ENCODE data around the gene EMP3.

The EMP3 gene

GRCh38 chr19:48363810-48364597, 38.7 kb downstream of the EMP3 start, which contains the start of the genes SYNGR4 and TMEM143:
Gene SYNGR4, plus strand, starts transcription at chr19:48364367. Its CDS starts 1,476 bp downstream, at chr19:48365843.
Gene TMEM143, minus strand, starts transcription at chr19:48363940. Its CDS starts 20 bp downstream, at chr19:48363920.
- Histone ChIP-seq H2AFZ (ENCODE audit: low read length) (peak within 1 kb of the TSS; percentile 77), H3F3A (ENCODE audit: low read depth) (no peaks in the 10 kb centered on the region), H3K4me3 (ENCODE audit: low read length, poor library complexity, severe bottlenecking) (peak within 1 kb of the TSS; percentile 90), H3K27me3 (ENCODE audit: insufficient read depth, low read length, poor library complexity, severe bottlenecking) (no peaks in the 10 kb centered on the region), H3K9me2 (replicated peaks; ENCODE audit: low read depth, low read length) (no peaks in the 10 kb centered on the region), H3K9me3 (ENCODE audit: insufficient read depth, low read depth, low read length) (no peaks in the 10 kb centered on the region), H3K9ac (ENCODE audit: low read depth, low read length, poor library complexity, severe bottlenecking) (peak within 1 kb of the TSS; percentile 99), H4K20me1 (ENCODE audit: insufficient read depth, low read length, poor library complexity, severe bottlenecking) (no peaks in the 10 kb centered on the region), H3K36me3 (ENCODE audit: insufficient read depth, low read length) (no peaks in the 10 kb centered on the region), H3K4me2 (ENCODE audit: low read depth, low read length, poor library complexity, severe bottlenecking) (peak within 1 kb of the TSS; percentile 93), H3K79me2 (ENCODE audit: insufficient read depth, low read length) (peaks cover 4% of the 10 kb centered on the region; the same call in 1 of the 2 replicates), H3K4me1 (ENCODE audit: insufficient read depth, low read length, poor library complexity, severe bottlenecking) (peaks cover 13% of the 10 kb centered on the region)
- no peak for TF ChIP-seq CTCF (conservative IDR thresholded peaks at IDR 0.05; ENCODE audit: low read length)
- TF ChIP-seq EZH2phosphoT487 (IDR thresholded peaks at IDR 0.05; ENCODE audit: borderline replicate concordance) = no peak

- Histone ChIP-seq H3F3A (ENCODE audit: low read depth) (no peaks in the 10 kb centered on the region), H2AFZ (ENCODE audit: low read length) (peak overlapping the region; percentile 63), H3K4me3 (ENCODE audit: low read length, poor library complexity, severe bottlenecking) (peak overlapping the region; percentile 71), H3K9me3 (ENCODE audit: insufficient read depth, low read depth, low read length) (no peaks in the 10 kb centered on the region), H3K27me3 (ENCODE audit: insufficient read depth, low read length, poor library complexity, severe bottlenecking) (no peaks in the 10 kb centered on the region), H4K20me1 (ENCODE audit: insufficient read depth, low read length, poor library complexity, severe bottlenecking) (no peaks in the 10 kb centered on the region), H3K4me1 (ENCODE audit: insufficient read depth, low read length, poor library complexity, severe bottlenecking) (peaks cover 13% of the 10 kb centered on the region), H3K36me3 (ENCODE audit: insufficient read depth, low read length) (no peaks in the 10 kb centered on the region), H3K9ac (ENCODE audit: low read depth, low read length, poor library complexity, severe bottlenecking) (peak overlapping the region; percentile 84), H3K79me2 (ENCODE audit: insufficient read depth, low read length) (peaks cover 4% of the 10 kb centered on the region; the same call in 1 of the 2 replicates), H3K4me2 (ENCODE audit: low read depth, low read length, poor library complexity, severe bottlenecking) (peak overlapping the region; percentile 82), H3K9me2 (replicated peaks; ENCODE audit: low read depth, low read length) (no peaks in the 10 kb centered on the region)
- no peak for TF ChIP-seq EZH2phosphoT487 (IDR thresholded peaks at IDR 0.05; ENCODE audit: borderline replicate concordance)
- TF ChIP-seq CTCF (conservative IDR thresholded peaks at IDR 0.05; ENCODE audit: low read length) = no peak
Measured at GRCh38 chr19:48364598-48365348, 39.4 kb downstream of the EMP3 start.

- H3K4me3 ChIP-seq (ENCODE audit: low read length, poor library complexity, severe bottlenecking) = no peak overlapping the region
- TF ChIP-seq EZH2phosphoT487 (IDR thresholded peaks at IDR 0.05; ENCODE audit: borderline replicate concordance) (no peak), CTCF (conservative IDR thresholded peaks at IDR 0.05; ENCODE audit: low read length) (no peak)
- no peaks in the 10 kb centered on the region for H3K9me3 ChIP-seq (ENCODE audit: insufficient read depth, low read depth, low read length)
- H3K36me3 ChIP-seq (ENCODE audit: insufficient read depth, low read length) = no peaks in the 10 kb centered on the region
- no peaks in the 10 kb centered on the region for H3K9me2 ChIP-seq (replicated peaks; ENCODE audit: low read depth, low read length)
- no peaks in the 10 kb centered on the region for H3F3A ChIP-seq (ENCODE audit: low read depth)
- peaks cover 4% of the 10 kb centered on the region; the same call in 1 of the 2 replicates for H3K79me2 ChIP-seq (ENCODE audit: insufficient read depth, low read length)
- peak overlapping the region; percentile 84 for H3K9ac ChIP-seq (ENCODE audit: low read depth, low read length, poor library complexity, severe bottlenecking)
- H3K4me1 ChIP-seq (ENCODE audit: insufficient read depth, low read length, poor library complexity, severe bottlenecking) = peaks cover 13% of the 10 kb centered on the region
- H3K27me3 ChIP-seq (ENCODE audit: insufficient read depth, low read length, poor library complexity, severe bottlenecking) = no peaks in the 10 kb centered on the region
- H4K20me1 ChIP-seq (ENCODE audit: insufficient read depth, low read length, poor library complexity, severe bottlenecking) = no peaks in the 10 kb centered on the region
- H2AFZ ChIP-seq (ENCODE audit: low read length) = no peak overlapping the region
- no peak overlapping the region for H3K4me2 ChIP-seq (ENCODE audit: low read depth, low read length, poor library complexity, severe bottlenecking)
Measured at GRCh38 chr19:48365602-48366001, 40.2 kb downstream of the EMP3 start.
